Testis (tissue), 3 donors: ENCODE measurements around the gene TM7SF3. TPM values are rescaled to one million over a fixed set of nuclear protein-coding genes. Genes with fewer than 3 reads are reported as not detected.
"Not testable (repeated sequence)": the region's sequence is repeated elsewhere in the genome, so short reads cannot be mapped to it uniquely, and the experiment has no call there.

Experiments used
- DNase-seq: peaks from one replicate; pipeline ENCODE4 v3.0.0-alpha.2; 2019
- H3K27ac ChIP-seq, 2 donors: fragments of 200-600 bp; sonication (generic); one replicate each; pipeline ENCODE4 v1.5.1; 2019
- H3K27me3 ChIP-seq: fragments of 200-600 bp; sonication (generic); one replicate; pipeline ENCODE4 v1.5.1; 2019
- H3K36me3 ChIP-seq: fragments of 200-600 bp; sonication (generic); one replicate; pipeline ENCODE4 v1.5.1; 2017; ENCODE audit warnings: low read depth; ENCODE audit errors: missing control alignments
- H3K4me1 ChIP-seq: fragments of 200-600 bp; sonication (generic); one replicate; pipeline ENCODE4 v1.5.1; 2019
- H3K4me3 ChIP-seq, 2 donors: fragments of 200-600 bp; sonication (generic); one replicate each; pipeline ENCODE4 v1.5.1; 2017 to 2019
- H3K9me3 ChIP-seq: fragments of 200-600 bp; sonication (generic); one replicate; pipeline ENCODE4 v1.5.1; 2017
- CTCF ChIP-seq, 3 experiments: fragments of 450-650 bp in 2 of 3; fragments of 200-600 bp in 1 of 3; sonication (generic) in 1 of 3; IDR thresholded peaks; one replicate each; pipeline ENCODE4 v1.5.1; 2016 to 2019; ENCODE audit warnings: antibody characterized with exemption in 3 of 3, mild to moderate bottlenecking in 2 of 3, moderate library complexity in 1 of 3
- POLR2A ChIP-seq: fragments of 450-650 bp; IDR thresholded peaks from one replicate; pipeline ENCODE4 v1.6.1; 2017; ENCODE audit warnings: antibody characterized with exemption, mild to moderate bottlenecking, moderate library complexity
- WGBS, 2 donors: methylation state at CpG; one replicate each; pipeline ENCODE4 v1.1.5; 2018; 5-methylcytosine and 5-hydroxymethylcytosine counted together
- intact Hi-C: fragments of 100-400 bp; cut with DNase I; formaldehyde crosslinking; loops from one replicate; pipeline ENCODE4 v1.15.1; 2023; ENCODE audit warnings: low total_unique reads
- polyA plus RNA-seq: library from polyadenylated mRNA; stranded (reverse); fragments of 350-450 nt; fragmentation: Illumina TruSeq; extraction: RNeasy Lipid Tissue Mini Kit (QIAGEN cat#74804); gene quantifications from one replicate; pipeline ENCODE4 v1.2.3, GENCODE V29; 2014; ENCODE audit warnings: low read depth, low replicate concordance; ENCODE audit not compliant: insufficient read depth
- total RNA-seq, 2 donors: library from RNA; depleted of rRNA; stranded (reverse); fragments of >200 nt; gene quantifications; one replicate each; pipeline ENCODE4 v1.2.3, GENCODE V29; 2016

TM7SF3 gene
- total and polyA plus RNA-seq, 3 donors from 2014 or later = 64.4 to 73.1 (median 69.6) TPM

- H3K9me3 ChIP-seq = no peaks in the 10 kb centered on the region
- H3K36me3 ChIP-seq = no peaks in the 10 kb centered on the region
- no peak overlapping the region for H3K27ac ChIP-seq
- no peak overlapping the region for H3K4me3 ChIP-seq
- no peak for DNase-seq
- no peaks in the 10 kb centered on the region for H3K27me3 ChIP-seq
- intact Hi-C loops = no loop called here
- TF ChIP-seq POLR2A (no peak), CTCF (IDR thresholded peaks at IDR 0.05) (no peak)
- no peaks in the 10 kb centered on the region for H3K4me1 ChIP-seq
- 88 to 89% methylated on average over 4 of the region's 4 CpGs for whole genome bisulfite sequencing, 2 donors
Measured at GRCh38 chr12:27048822-27049752, 34.9 kb upstream of the TM7SF3 start.

GRCh38 chr12:27042018-27042417 lies 27.8 kb upstream of the TM7SF3 start:
- WGBS, 2 donors = 88 to 94% methylated on average over 1 of the region's 1 CpG

GRCh38 chr12:27040637-27041036 lies 26.5 kb upstream of the TM7SF3 start:
- 98 to 100% methylated on average over 2 to 3 of the region's 4 CpGs for WGBS, 2 donors

More at GRCh38 chr12:27042018-27042417, 27.8 kb upstream of the TM7SF3 start:
- H3K36me3 ChIP-seq, H3K4me3 ChIP-seq, H3K27me3 ChIP-seq, H3K9me3 ChIP-seq, H3K4me1 ChIP-seq, DNase-seq, intact Hi-C loops, H3K27ac ChIP-seq: not testable (repeated sequence)

GRCh38 chr12:27034607-27035293 lies 20.6 kb upstream of the TM7SF3 start:
- intact Hi-C loops = no loop called here
- Histone ChIP-seq H3K9me3 (no peaks in the 10 kb centered on the region), H3K4me3 (no peak overlapping the region), H3K27ac (no peak overlapping the region), H3K36me3 (no peaks in the 10 kb centered on the region), H3K27me3 (no peaks in the 10 kb centered on the region), H3K4me1 (no peaks in the 10 kb centered on the region)
- no peak for DNase-seq
- 94% methylated on average over 20 to 21 of the region's 21 CpGs for WGBS, 2 donors
- no peak for TF ChIP-seq POLR2A
- no peak for TF ChIP-seq CTCF (IDR thresholded peaks at IDR 0.05)

More at GRCh38 chr12:27040637-27041036, 26.5 kb upstream of the TM7SF3 start:
- DNase-seq, H3K27ac ChIP-seq, H3K36me3 ChIP-seq, H3K9me3 ChIP-seq, H3K4me3 ChIP-seq, intact Hi-C loops, H3K4me1 ChIP-seq, H3K27me3 ChIP-seq: not testable (repeated sequence)

GRCh38 chr12:27032679-27033078 lies 18.5 kb upstream of the TM7SF3 start:
- H3K36me3 ChIP-seq = no peaks in the 10 kb centered on the region
- intact Hi-C loops = no loop called here

More at GRCh38 chr12:27032679-27033078, 18.5 kb upstream of the TM7SF3 start:
- no peak overlapping the region for H3K27ac ChIP-seq
- H3K27me3 ChIP-seq = no peaks in the 10 kb centered on the region
- H3K9me3 ChIP-seq = no peaks in the 10 kb centered on the region
- no peaks in the 10 kb centered on the region for H3K4me1 ChIP-seq
- no peak for DNase-seq
- TF ChIP-seq CTCF (IDR thresholded peaks at IDR 0.05) (no peak), POLR2A (no peak)
- WGBS, 2 donors = 89 to 94% methylated on average over 3 of the region's 3 CpGs
- H3K4me3 ChIP-seq = no peak overlapping the region
